Measurements from ENCODE around the gene ZNF668.

The ZNF668 gene

GRCh38 chr16:31090540-31090939 is 16.5 kb upstream of the ZNF668 start:
- ChIA-PET CTCF (no interaction called here), POLR2A (interaction anchor here (1.2 to 4.4 kb wide), 2 partner anchors 27 to 57 kb away, joined by 3 to 17 read pairs; partner anchors contain the start of genes KAT8 and STX4)
- no peak for DNase-seq (ENCODE audit: extremely low spot score)
- TF ChIP-seq CTBP1 (IDR thresholded peaks at IDR 0.05; ENCODE audit: borderline replicate concordance) (no peak), SUZ12 (IDR thresholded peaks at IDR 0.05) (no peak), ARNT (IDR thresholded peaks at IDR 0.05) (no peak), BHLHE40 (IDR thresholded peaks at IDR 0.05; ENCODE audit: borderline replicate concordance) (no peak), SP1 (IDR thresholded peaks at IDR 0.05) (no peak), ELF4 (IDR thresholded peaks at IDR 0.05) (no peak), LEF1 (IDR thresholded peaks at IDR 0.05; ENCODE audit: borderline replicate concordance) (no peak), NFRKB (IDR thresholded peaks at IDR 0.05) (no peak), FOXA1 (IDR thresholded peaks at IDR 0.05) (no peak), L3MBTL2 (conservative IDR thresholded peaks at IDR 0.05) (no peak)

GRCh38 chr16:31089199-31089598 is 15.2 kb upstream of the ZNF668 start:
- POLR2A ChIA-PET: interaction anchor here (1.1 to 1.4 kb wide), 2 partner anchors 13 to 15 kb away, joined by 3 read pairs; partner anchors contain the start of genes ZNF646 and ZNF668
- CTCF ChIA-PET: interaction anchor here (0.7 kb wide), 1 partner anchor 105 kb away, joined by 3 read pairs; no protein-coding TSS in a partner anchor

GRCh38 chr16:31088459-31089183 is 14.6 kb upstream of the ZNF668 start, which contains the start of gene PRSS53:
Gene PRSS53 (minus strand): TSS chr16:31088943. CDS start chr16:31088809, 134 bp downstream.
- CTCF ChIA-PET: no interaction called here
- no peak for DNase-seq (ENCODE audit: extremely low spot score)
- POLR2A ChIA-PET: interaction anchor here (1.1 to 1.4 kb wide), 2 partner anchors 13 to 15 kb away, joined by 3 read pairs; partner anchors contain the start of genes ZNF646 and ZNF668
- TF ChIP-seq LEF1 (IDR thresholded peaks at IDR 0.05; ENCODE audit: borderline replicate concordance) (no peak), L3MBTL2 (conservative IDR thresholded peaks at IDR 0.05) (no peak), HDGF (IDR thresholded peaks at IDR 0.05; ENCODE audit: borderline replicate concordance) (no peak), CTBP1 (IDR thresholded peaks at IDR 0.05; ENCODE audit: borderline replicate concordance) (no peak), BHLHE40 (IDR thresholded peaks at IDR 0.05; ENCODE audit: borderline replicate concordance) (no peak)

More at GRCh38 chr16:31089199-31089598, 15.2 kb upstream of the ZNF668 start:
- TF ChIP-seq NFRKB (IDR thresholded peaks at IDR 0.05): no peak
- TF ChIP-seq CTBP1 (IDR thresholded peaks at IDR 0.05; ENCODE audit: borderline replicate concordance): no peak
- TF ChIP-seq FOXA1 (IDR thresholded peaks at IDR 0.05): no peak
- TF ChIP-seq FOXM1 (IDR thresholded peaks at IDR 0.05; ENCODE audit: borderline replicate concordance): no peak
- no peak for TF ChIP-seq PKNOX1 (IDR thresholded peaks at IDR 0.05)
- no peak for TF ChIP-seq TARDBP (IDR thresholded peaks at IDR 0.05)
- TF ChIP-seq FOXK2 (IDR thresholded peaks at IDR 0.05): no peak
- no peak for TF ChIP-seq BHLHE40 (IDR thresholded peaks at IDR 0.05; ENCODE audit: borderline replicate concordance)
- no peak for DNase-seq (ENCODE audit: extremely low spot score)

- TF ChIP-seq BHLHE40 (IDR thresholded peaks at IDR 0.05; ENCODE audit: borderline replicate concordance) (no peak), FOXM1 (IDR thresholded peaks at IDR 0.05; ENCODE audit: borderline replicate concordance) (no peak), HDGF (IDR thresholded peaks at IDR 0.05; ENCODE audit: borderline replicate concordance) (no peak), SP1 (IDR thresholded peaks at IDR 0.05) (no peak), ZNF384 (IDR thresholded peaks at IDR 0.05) (no peak), SUZ12 (IDR thresholded peaks at IDR 0.05) (no peak), PKNOX1 (IDR thresholded peaks at IDR 0.05) (no peak), TARDBP (IDR thresholded peaks at IDR 0.05) (no peak), NFRKB (IDR thresholded peaks at IDR 0.05) (no peak)
- no peak for DNase-seq (ENCODE audit: extremely low spot score)
- POLR2A ChIA-PET: no interaction called here
- CTCF ChIA-PET: no interaction called here
Observed at GRCh38 chr16:31087971-31088370, 13.9 kb upstream of the ZNF668 start.

- POLR2A ChIA-PET: no interaction called here
- TF ChIP-seq TARDBP (IDR thresholded peaks at IDR 0.05): no peak
- no peak for TF ChIP-seq L3MBTL2 (conservative IDR thresholded peaks at IDR 0.05)
- TF ChIP-seq FOXA1 (IDR thresholded peaks at IDR 0.05): no peak
- no peak for TF ChIP-seq NFRKB (IDR thresholded peaks at IDR 0.05)
- no peak for TF ChIP-seq LEF1 (IDR thresholded peaks at IDR 0.05; ENCODE audit: borderline replicate concordance)
- no peak for TF ChIP-seq ELF4 (IDR thresholded peaks at IDR 0.05)
- no peak for TF ChIP-seq PKNOX1 (IDR thresholded peaks at IDR 0.05)
- no peak for TF ChIP-seq BHLHE40 (IDR thresholded peaks at IDR 0.05; ENCODE audit: borderline replicate concordance)
- no peak for TF ChIP-seq HDGF (IDR thresholded peaks at IDR 0.05; ENCODE audit: borderline replicate concordance)
- TF ChIP-seq SP1 (IDR thresholded peaks at IDR 0.05): no peak
- no peak for TF ChIP-seq FOXM1 (IDR thresholded peaks at IDR 0.05; ENCODE audit: borderline replicate concordance)
- TF ChIP-seq FOXK2 (IDR thresholded peaks at IDR 0.05): no peak
- no peak for TF ChIP-seq CTBP1 (IDR thresholded peaks at IDR 0.05; ENCODE audit: borderline replicate concordance)
- no peak for TF ChIP-seq SUZ12 (IDR thresholded peaks at IDR 0.05)
- CTCF ChIA-PET: no interaction called here
Observed at GRCh38 chr16:31087481-31087880, 13.4 kb upstream of the ZNF668 start.

GRCh38 chr16:31086629-31086906 is 12.5 kb upstream of the ZNF668 start:
- DNase-seq (ENCODE audit: extremely low spot score): no peak
- ChIA-PET POLR2A (interaction anchor here (1.1 to 3.2 kb wide), 2 partner anchors 9 to 12 kb away, joined by 4 to 23 read pairs; partner anchors contain the start of genes ZNF646 and ZNF668), CTCF (no interaction called here)
- TF ChIP-seq ZNF384 (IDR thresholded peaks at IDR 0.05) (no peak), ARNT (IDR thresholded peaks at IDR 0.05) (no peak), BHLHE40 (IDR thresholded peaks at IDR 0.05; ENCODE audit: borderline replicate concordance) (no peak)

More at GRCh38 chr16:31087481-31087880, 13.4 kb upstream of the ZNF668 start:
- DNase-seq (ENCODE audit: extremely low spot score): no peak
